NCI-H2227 (cell line): Measurements from ENCODE around the gene RBFOX1.
A peak's percentile ranks its signal among the peaks of the same experiment; 100 is the strongest.

Experiments
- DNase-seq: peaks from one replicate; lab custom pipeline; 2025; ENCODE audit not compliant: unreplicated experiment; lab: John Stamatoyannopoulos, UW

RBFOX1 gene

GRCh38 chr16:7651803-7652570, 319.3 kb downstream of the RBFOX1 start:
- DNase-seq, result no peak

DNA sequence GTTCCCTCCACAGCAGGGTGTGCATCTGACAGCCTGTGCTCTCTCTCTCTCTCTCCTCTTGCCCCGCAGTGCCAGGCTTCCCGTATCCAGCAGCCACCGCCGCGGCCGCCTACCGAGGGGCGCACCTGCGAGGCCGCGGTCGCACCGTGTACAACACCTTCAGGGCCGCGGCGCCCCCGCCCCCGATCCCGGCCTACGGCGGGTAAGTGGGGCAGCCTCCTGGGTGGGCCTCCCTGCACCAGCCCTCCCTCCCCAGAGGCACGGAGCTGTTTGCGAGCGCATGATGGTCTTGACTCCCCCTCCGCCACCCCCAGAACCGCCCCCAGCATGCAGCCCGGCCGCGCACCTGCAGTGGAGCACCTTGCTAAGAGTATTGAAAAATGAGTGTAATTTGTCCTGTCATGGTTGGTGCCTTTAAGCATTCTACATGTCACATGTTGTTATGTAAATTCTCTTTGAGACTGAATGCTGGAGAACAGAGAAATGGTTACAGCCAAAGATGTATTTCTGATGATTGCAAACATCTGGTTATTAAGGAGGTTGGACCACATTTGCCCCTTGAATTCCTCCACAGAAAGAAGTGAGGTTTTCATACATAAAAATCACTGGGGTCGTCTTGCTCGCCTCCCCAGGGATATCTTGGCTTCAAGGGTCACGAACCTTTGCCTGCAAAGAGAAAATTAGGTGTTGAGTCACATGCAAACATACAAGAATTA, 321.3 kb downstream of the RBFOX1 start:
- no peak for DNase-seq

DNA sequence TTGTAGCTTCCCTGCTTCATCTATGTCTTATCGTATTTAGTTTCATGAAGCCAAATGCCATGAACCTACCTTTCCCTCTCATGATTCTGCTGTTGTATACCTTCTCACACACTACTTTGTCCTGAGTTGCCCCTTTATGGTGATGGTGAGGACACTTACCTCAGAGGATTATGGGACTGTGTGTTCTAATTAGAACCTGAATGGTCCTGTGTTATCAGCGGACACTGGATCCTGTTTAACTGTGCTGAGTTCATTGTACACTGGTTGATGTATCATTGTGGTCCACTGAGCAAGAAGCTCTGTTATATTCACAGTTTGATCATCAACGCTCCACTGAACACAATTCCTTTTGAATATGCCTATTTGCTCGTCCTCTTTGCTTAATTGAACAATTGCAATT, 343.0 kb downstream of the RBFOX1 start:
- DNase-seq, result no peak

DNA sequence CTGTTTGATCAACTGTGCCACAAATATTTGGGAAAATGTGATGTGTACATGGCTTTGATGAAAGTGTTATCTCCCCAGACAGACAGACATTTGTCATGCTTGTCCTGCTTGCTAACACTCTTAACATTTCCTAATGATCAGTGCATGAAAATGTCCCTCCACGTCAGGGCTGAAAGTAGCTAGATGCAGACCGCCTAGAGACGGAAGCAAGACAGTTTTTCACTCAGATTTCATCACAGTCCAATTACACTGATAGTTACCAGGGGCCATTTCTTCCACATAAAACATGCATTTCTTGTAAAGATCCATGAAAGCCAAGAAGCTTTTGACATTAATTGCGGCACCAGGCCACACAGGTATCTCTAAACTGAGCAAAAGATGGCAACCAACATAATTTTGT, 347.7 kb downstream of the RBFOX1 start:
- DNase-seq, result no peak

- DNase-seq, result no peak
These were observed 356.2 kb downstream of the RBFOX1 start for GRCh38 chr16:7688811-7689210.

DNA sequence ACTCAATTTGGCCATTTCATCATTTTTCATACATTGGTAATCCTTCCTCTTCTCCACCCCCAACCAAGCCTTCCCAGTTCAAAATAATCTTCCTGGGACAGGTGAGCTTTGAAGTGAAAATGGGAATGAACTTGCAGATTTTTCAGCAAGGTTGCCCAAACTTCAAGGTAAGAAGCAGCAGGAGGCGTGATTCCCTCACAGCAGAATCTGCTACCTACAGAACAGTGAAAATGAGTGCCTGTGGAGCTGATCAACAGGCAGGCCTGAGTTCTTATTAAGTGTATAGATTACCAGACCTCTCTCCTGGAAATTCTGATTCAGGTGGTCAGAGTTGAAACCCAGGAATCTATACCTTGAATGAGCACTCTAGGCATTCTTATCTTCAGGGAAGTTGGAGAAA, 356.6 kb downstream of the RBFOX1 start:
- DNase-seq, result no peak

GRCh38 chr16:7691533-7691932, 358.9 kb downstream of the RBFOX1 start:
- no peak for DNase-seq

DNA sequence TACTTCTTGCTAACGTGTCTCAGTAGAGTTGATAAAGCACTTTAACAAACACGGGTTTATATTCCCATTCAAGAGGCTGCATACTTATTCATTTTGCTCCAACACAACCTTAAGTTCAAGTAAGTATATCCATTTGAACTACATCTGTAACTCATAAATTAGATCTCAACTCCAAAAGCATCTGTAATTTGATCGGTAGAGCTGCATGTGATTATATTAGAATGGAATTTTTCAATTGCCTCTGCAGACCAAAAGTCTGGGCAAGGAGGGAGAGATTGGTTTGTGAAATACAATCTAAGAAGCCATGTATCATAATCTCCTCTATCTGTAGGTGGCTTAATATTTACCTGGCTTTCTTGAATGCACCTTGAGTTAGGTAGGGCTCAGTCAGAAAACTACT, 371.0 kb downstream of the RBFOX1 start:
- DNase-seq, result no peak

GRCh38 chr16:7705885-7706284, 373.2 kb downstream of the RBFOX1 start:
- DNase-seq, result no peak

- no peak for DNase-seq
These were observed 376.5 kb downstream of the RBFOX1 start for GRCh38 chr16:7709186-7709585.

GRCh38 chr16:7713244-7713643, 380.6 kb downstream of the RBFOX1 start:
- DNase-seq, result no peak

DNA sequence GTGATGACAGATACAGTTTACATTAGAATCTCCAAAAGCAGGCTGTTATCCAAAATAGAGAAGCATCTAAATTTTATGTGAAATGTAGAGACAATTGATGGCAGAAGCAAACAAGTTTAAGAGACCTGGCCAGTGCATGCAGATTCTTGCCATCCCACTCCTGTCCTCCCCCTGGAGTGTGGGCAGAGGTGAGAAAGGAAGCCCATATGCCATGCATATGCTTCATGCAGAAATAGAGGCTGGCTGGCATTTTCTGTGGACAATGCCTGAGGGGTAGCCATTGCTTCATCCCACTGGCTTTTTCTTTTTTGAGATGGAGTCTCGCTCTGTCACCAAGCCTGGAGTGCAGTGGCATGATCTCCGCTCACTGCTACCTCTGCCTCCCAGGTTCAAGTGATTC, 382.1 kb downstream of the RBFOX1 start:
- DNase-seq, result no peak

- DNase-seq, result no peak
These were observed 384.3 kb downstream of the RBFOX1 start for GRCh38 chr16:7716660-7717550.

GRCh38 chr16:7722761-7723160, 390.1 kb downstream of the RBFOX1 start:
- DNase-seq, result no peak

DNA sequence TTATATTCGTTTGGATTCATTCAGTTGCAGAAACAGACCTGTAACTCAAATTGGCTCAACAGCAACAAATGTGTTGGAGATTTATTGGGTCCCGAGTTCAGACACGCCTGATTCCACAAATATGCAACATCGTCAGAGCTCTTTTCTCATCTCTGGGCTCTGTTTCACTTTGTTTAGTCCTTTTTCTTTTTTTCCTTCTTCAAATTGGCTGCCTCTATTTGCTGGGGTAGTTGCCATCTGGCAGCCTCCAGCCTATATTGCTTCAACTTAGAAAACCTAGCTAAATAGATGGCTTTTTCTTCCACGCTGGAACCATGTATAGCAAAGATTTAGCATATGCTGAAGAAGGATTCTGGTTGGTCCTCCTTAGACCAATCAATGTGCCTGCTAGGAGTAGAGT, 398.5 kb downstream of the RBFOX1 start:
- DNase-seq, result peak; percentile 29

- no peak for DNase-seq
These were observed 403.6 kb downstream of the RBFOX1 start for GRCh38 chr16:7736138-7736665.

- DNase-seq, result no peak
These were observed 410.0 kb downstream of the RBFOX1 start for GRCh38 chr16:7742626-7743025.

DNA sequence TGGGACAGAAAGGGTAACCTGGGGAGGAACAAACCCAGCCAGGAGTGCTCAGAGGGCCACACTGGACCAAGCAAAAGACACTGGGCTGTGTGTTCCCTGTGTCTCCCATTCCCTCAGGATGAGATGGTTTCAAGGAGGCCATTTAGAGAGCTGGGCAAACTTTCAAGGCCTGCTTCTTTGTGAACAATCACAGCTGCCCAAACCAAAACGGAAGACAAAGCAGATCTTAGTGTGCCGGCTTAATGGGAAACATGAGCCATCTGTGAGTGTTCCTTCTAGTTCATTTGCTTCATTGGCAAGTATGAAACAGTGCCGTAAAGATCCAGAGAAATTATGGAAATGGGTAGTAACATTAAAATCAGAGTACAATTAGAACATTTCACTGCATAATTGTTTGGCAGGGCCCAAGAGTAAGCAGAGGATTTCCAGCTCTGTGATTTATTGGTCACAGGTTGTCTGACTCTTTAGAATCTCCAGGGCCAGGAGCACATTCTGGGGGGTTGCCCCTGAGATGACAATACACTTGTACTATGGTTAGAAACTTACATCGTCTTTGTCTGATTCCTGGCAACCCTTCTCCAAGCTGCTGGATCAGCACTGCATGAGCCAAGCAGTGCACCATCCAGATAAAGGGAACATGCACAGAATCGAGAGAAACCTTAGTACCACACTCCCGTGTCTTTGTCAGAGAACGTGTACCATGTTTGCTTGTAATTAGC, 412.1 kb downstream of the RBFOX1 start:
- no peak for DNase-seq

DNA sequence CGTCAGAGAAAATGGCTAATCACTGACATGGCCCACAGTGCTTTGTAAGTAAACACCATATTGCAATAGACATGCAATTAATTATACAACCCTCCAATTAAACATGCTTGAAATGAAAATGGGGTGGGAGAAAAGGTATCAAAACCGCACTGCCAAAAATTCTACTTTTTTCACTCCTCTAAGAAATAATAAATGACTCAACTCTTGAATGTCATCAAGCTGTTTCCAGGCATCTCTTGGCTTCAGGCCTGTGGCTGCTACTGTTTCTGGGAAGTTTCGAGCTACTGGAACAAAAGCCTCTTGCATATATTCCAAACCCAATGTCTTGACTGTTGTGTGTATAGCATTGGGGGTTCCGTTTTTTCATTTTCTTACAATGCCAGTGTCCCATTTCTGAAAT, 412.6 kb downstream of the RBFOX1 start:
- DNase-seq, result no peak

GRCh38 chr16:7746941-7747340, 414.3 kb downstream of the RBFOX1 start:
- no peak for DNase-seq

DNA sequence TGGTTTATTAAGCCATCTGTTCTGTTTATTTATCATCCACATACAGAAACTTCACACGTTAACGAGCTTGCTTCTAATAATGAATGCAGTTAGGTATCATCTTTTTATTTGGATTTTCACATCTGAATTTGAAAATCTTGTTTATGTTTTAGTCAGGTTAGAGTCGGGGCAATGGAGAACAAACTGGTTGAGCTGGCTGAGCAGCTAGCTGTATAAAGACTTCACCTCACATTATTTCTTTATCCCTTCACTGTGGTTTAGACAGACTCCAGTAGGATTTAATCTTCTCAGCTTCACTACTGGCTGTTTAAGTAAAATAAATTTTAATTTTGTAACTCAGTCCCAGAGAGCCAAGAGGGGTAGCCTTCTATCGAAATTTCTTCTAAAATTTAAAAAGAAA, 415.9 kb downstream of the RBFOX1 start:
- DNase-seq, result no peak
